Measurements from ENCODE around the gene IMMP2L. TPM values are rescaled to one million over a fixed set of nuclear protein-coding genes. Genes with fewer than 3 reads are reported as not detected.

Gene IMMP2L
- total RNA-seq, 2 experiments from 2014 or later: 15.8 to 25.8 TPM

DNA sequence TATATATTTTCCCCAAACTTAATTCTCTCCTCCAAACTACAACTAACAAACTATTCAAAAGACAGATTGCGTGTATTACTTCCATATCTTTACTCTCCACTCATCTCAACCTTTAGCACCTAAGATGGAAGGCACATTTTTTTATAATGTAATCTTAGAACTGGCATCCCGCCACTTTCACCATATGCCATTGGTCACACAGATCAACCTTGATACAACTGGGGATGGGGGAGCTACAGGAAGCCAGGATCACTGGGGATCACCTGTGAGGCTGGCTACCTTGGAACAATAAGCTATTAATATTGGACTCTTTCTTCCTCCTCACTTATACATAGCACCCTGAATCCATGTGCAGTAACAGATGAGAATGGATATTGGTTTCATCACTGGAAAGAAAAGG, 941.0 kb downstream of the IMMP2L start:
- H3K27ac Mint-ChIP-seq: no peak overlapping the region
- no peaks in the 10 kb centered on the region for H3K4me1 Mint-ChIP-seq
- ATAC-seq (no peak), DNase-seq (no peak)
- no peaks in the 10 kb centered on the region for H3K36me3 Mint-ChIP-seq (ENCODE audit: low read depth)
- peaks cover 2% of the 10 kb centered on the region for H3K27me3 Mint-ChIP-seq
- no peaks in the 10 kb centered on the region for H3K9me3 Mint-ChIP-seq (ENCODE audit: low read depth)
- H3K4me3 Mint-ChIP-seq: no peak overlapping the region
- ChIA-PET CTCF (no interaction called here), POLR2A (no interaction called here)
- intact Hi-C loops (cut with DNase I, micrococcal nuclease): no loop called here

DNA sequence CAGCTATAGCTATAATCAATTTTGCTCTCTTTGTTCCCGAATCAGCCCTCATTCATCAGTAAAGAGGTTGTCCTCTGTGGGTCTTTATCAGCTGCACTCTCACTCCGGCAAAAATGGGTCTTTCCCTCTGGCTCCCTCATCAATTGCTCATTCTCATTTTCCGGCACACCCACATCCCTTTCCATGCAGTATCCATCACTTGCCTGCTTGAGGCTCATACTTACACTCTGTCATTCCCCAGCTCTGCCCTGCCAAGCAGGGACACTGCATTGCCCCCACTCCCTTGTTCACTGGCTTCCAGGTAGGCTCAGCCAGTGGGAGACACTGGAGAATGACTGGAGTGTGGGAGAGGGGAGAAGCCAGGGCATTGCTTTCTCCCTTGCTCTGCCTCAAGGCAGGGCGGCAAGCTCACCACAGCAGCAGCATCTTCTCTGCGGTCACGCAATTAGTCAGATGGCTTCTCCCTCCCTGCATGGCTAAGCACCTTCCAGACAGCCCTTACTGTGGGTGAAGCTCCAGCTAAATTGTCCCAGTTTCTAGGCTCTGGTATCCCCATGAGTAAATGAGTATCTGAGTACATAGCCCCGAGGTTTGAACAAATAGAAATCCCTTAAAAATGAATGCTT, 942.1 kb downstream of the IMMP2L start:
- Mint-ChIP-seq H3K4me3 (no peak overlapping the region), H3K4me1 (no peaks in the 10 kb centered on the region), H3K27ac (no peak overlapping the region), H3K9me3 (ENCODE audit: low read depth) (no peaks in the 10 kb centered on the region), H3K27me3 (peaks cover 2% of the 10 kb centered on the region), H3K36me3 (ENCODE audit: low read depth) (no peaks in the 10 kb centered on the region)
- no peak for DNase-seq
- intact Hi-C loops (cut with DNase I, micrococcal nuclease): no loop called here
- POLR2A ChIA-PET: no interaction called here
- ATAC-seq: no peak
- CTCF ChIA-PET: no interaction called here
